Measurements from ENCODE around the gene ITLN2. TPM values are rescaled to one million over a fixed set of nuclear protein-coding genes. Genes with fewer than 3 reads are reported as not detected.

The ITLN2 gene
- total and polyA plus RNA-seq, 2 donors (not counting 3 experiments of a cell fraction or from before 2014, with no cell fraction given) = 0.46 TPM; not detected in 1

DNA sequence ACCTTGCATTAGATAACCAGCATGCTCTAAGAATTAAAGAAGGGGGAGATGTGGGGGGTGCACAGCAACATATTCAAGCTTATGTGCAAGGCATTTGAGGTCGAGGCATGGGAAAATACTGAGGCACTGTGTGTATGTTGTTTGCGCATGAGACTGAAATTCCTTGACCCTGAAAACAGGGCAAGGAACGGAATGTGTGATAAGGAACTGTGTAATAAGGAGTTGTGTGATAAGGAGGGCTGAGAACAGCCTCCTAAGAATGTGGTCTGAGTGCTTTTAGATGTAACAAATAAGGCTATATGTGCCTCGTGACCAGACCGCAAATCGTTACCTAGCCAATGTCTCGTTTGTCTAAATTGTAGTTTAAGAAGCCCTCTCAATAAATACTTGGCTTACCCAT, 43.2 kb downstream of the ITLN2 start:
- no peak overlapping the region for H3K27ac ChIP-seq (ENCODE audit: insufficient read depth, low read depth, low read length)
- H3K36me3 ChIP-seq (ENCODE audit: control insufficient read depth in 2 of 2, extremely low read depth in 1 of 2, insufficient read depth in 2 of 2, low read length in 2 of 2) = no peaks in the 10 kb centered on the region
- CTCF ChIA-PET = no interaction called here
- no peak overlapping the region for H3K4me2 ChIP-seq (ENCODE audit: insufficient read depth, low read length)
- H3K4me3 ChIP-seq (replicated peaks in 1 of 3; ENCODE audit: insufficient read depth in 1 of 3, low read depth in 1 of 3, low read length in 3 of 3) = no peak overlapping the region
- H3K9ac ChIP-seq (replicated peaks; ENCODE audit: extremely low read depth, insufficient read depth, low read length) = no peak overlapping the region
- H3K4me1 ChIP-seq (ENCODE audit: control insufficient read depth, extremely low read depth, insufficient read depth, low read length) = no peaks in the 10 kb centered on the region
- peak; percentile 86 for DNase-seq (ENCODE audit: low read depth, low spot score)
- no peak overlapping the region for H2AFZ ChIP-seq (ENCODE audit: low read depth, low read length)
- no peak for FAIRE-seq
- BruUV-seq (replicated peaks) = no TSS peak
- peaks cover 0 to 2% of the 10 kb centered on the region in 2 experiments for H3K27me3 ChIP-seq (ENCODE audit: control insufficient read depth in 2 of 2, insufficient read depth in 2 of 2, low read length in 2 of 2)
- intact Hi-C loops (cut with micrococcal nuclease) (no loop called here), dilution Hi-C loops (cut with MboI; ENCODE audit: extremely low pct_ligation_motif_present, low sequenced_read_pairs) (no loop called here)
- no peak for TF ChIP-seq POLR2A (IDR thresholded peaks at IDR 0.05; ENCODE audit: low read depth, low read length)
- no peak for TF ChIP-seq FOS (IDR thresholded peaks at IDR 0.05; ENCODE audit: borderline replicate concordance, insufficient read depth, low read length)
- no peak for TF ChIP-seq JUN (IDR thresholded peaks at IDR 0.05; ENCODE audit: borderline replicate concordance, insufficient read depth, insufficient read length, low read depth)
- TF ChIP-seq, protein P1, sequence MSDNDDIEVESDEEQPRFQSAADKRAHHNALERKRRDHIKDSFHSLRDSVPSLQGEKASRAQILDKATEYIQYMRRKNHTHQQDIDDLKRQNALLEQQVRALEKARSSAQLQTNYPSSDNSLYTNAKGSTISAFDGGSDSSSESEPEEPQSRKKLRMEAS (IDR thresholded peaks at IDR 0.05; ENCODE audit: insufficient read depth, insufficient read length) = no peak
- no peak for TF ChIP-seq MYC (IDR thresholded peaks at IDR 0.05; ENCODE audit: low read depth, low read length)
- no peak for TF ChIP-seq POLR2AphosphoS5 (IDR thresholded peaks at IDR 0.05; ENCODE audit: insufficient read depth, low read depth, low read length)
- H3K79me2 ChIP-seq (ENCODE audit: control insufficient read depth, insufficient read depth, low read length) = no peaks in the 10 kb centered on the region
- POLR2A ChIA-PET = no interaction called here
- no peaks in the 10 kb centered on the region for H3K9me1 ChIP-seq (replicated peaks; ENCODE audit: control insufficient read depth, extremely low read depth, insufficient read depth, low read length)
- no peaks in the 10 kb centered on the region for H3K9me3 ChIP-seq (replicated peaks; ENCODE audit: control insufficient read depth, insufficient read depth, low read length)
- H4K20me1 ChIP-seq (replicated peaks; ENCODE audit: control insufficient read depth, extremely low read depth, insufficient read depth, low read length) = no peaks in the 10 kb centered on the region

DNA sequence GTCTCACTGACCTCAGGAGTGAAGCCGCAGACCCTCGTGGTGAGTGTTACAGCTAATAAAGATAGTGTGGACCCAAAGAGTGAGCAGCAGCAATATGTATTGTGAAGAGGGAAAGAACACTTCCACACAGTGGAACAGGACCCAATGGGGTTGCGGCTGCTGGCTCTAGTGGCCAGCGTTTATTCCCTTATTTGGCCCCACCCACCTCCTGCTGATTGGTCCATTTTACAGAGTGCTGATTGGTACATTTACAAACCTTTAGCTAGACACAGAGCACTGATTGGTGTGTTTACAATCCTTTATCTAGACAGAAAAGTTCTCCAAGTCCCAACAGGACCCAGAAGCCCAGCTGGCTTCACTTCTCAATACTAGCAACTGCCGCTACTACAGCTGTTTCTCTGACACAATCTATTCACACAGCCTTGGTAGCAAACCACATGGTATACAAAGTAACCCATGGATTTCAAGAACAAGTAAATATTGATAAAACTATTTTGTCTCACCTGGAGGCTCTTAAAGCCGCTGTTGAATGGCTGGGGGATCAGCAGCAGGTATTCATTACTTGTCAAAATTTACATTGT, 44.3 kb downstream of the ITLN2 start:
- no peak overlapping the region for H3K4me2 ChIP-seq (ENCODE audit: insufficient read depth, low read length)
- intact Hi-C loops (cut with micrococcal nuclease) = no loop called here
- H3K9me3 ChIP-seq (replicated peaks; ENCODE audit: control insufficient read depth, insufficient read depth, low read length) = no peaks in the 10 kb centered on the region
- FAIRE-seq (no peak), DNase-seq (ENCODE audit: low read depth, low spot score) (no peak)
- H3K27me3 ChIP-seq (ENCODE audit: control insufficient read depth in 2 of 2, insufficient read depth in 2 of 2, low read length in 2 of 2) = peaks cover 0 to 2% of the 10 kb centered on the region in 2 experiments
- H3K9me1 ChIP-seq (replicated peaks; ENCODE audit: control insufficient read depth, extremely low read depth, insufficient read depth, low read length) = no peaks in the 10 kb centered on the region
- H3K36me3 ChIP-seq (ENCODE audit: control insufficient read depth in 2 of 2, extremely low read depth in 1 of 2, insufficient read depth in 2 of 2, low read length in 2 of 2) = no peaks in the 10 kb centered on the region
- H3K4me3 ChIP-seq (replicated peaks in 1 of 3; ENCODE audit: insufficient read depth in 1 of 3, low read depth in 1 of 3, low read length in 3 of 3) = no peak overlapping the region
- no peaks in the 10 kb centered on the region for H3K79me2 ChIP-seq (ENCODE audit: control insufficient read depth, insufficient read depth, low read length)
- dilution Hi-C loops (cut with MboI; ENCODE audit: extremely low pct_ligation_motif_present, low sequenced_read_pairs) = no loop called here
- no peak overlapping the region for H2AFZ ChIP-seq (ENCODE audit: low read depth, low read length)
- no TSS peak for BruUV-seq (replicated peaks)
- POLR2A ChIA-PET = no interaction called here
- CTCF ChIA-PET = no interaction called here
- no peak overlapping the region for H3K27ac ChIP-seq (ENCODE audit: insufficient read depth, low read depth, low read length)
- no peaks in the 10 kb centered on the region for H4K20me1 ChIP-seq (replicated peaks; ENCODE audit: control insufficient read depth, extremely low read depth, insufficient read depth, low read length)
- no peaks in the 10 kb centered on the region for H3K4me1 ChIP-seq (ENCODE audit: control insufficient read depth, extremely low read depth, insufficient read depth, low read length)
- H3K9ac ChIP-seq (replicated peaks; ENCODE audit: extremely low read depth, insufficient read depth, low read length) = no peak overlapping the region
- TF ChIP-seq, protein P2, sequence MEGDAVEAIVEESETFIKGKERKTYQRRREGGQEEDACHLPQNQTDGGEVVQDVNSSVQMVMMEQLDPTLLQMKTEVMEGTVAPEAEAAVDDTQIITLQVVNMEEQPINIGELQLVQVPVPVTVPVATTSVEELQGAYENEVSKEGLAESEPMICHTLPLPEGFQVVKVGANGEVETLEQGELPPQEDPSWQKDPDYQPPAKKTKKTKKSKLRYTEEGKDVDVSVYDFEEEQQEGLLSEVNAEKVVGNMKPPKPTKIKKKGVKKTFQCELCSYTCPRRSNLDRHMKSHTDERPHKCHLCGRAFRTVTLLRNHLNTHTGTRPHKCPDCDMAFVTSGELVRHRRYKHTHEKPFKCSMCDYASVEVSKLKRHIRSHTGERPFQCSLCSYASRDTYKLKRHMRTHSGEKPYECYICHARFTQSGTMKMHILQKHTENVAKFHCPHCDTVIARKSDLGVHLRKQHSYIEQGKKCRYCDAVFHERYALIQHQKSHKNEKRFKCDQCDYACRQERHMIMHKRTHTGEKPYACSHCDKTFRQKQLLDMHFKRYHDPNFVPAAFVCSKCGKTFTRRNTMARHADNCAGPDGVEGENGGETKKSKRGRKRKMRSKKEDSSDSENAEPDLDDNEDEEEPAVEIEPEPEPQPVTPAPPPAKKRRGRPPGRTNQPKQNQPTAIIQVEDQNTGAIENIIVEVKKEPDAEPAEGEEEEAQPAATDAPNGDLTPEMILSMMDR (IDR thresholded peaks at IDR 0.05; ENCODE audit: extremely low read depth in 1 of 2, insufficient read depth in 1 of 2, low read depth in 1 of 2, low read length in 2 of 2) = no peak
- no peak for TF ChIP-seq POLR2A (IDR thresholded peaks at IDR 0.05; ENCODE audit: low read depth, low read length)
- TF ChIP-seq JUN (IDR thresholded peaks at IDR 0.05; ENCODE audit: borderline replicate concordance, insufficient read depth, insufficient read length, low read depth) = no peak
- TF ChIP-seq MYC (IDR thresholded peaks at IDR 0.05; ENCODE audit: low read depth, low read length) = no peak
- TF ChIP-seq EZH2 (IDR thresholded peaks at IDR 0.05; ENCODE audit: borderline replicate concordance, low read depth, low read length, severe bottlenecking) = no peak
- TF ChIP-seq POLR2AphosphoS5 (IDR thresholded peaks at IDR 0.05; ENCODE audit: insufficient read depth, low read depth, low read length) = no peak
- TF ChIP-seq FOS (IDR thresholded peaks at IDR 0.05; ENCODE audit: borderline replicate concordance, insufficient read depth, low read length) = no peak
- no peak for TF ChIP-seq GATA2 (IDR thresholded peaks at IDR 0.05; ENCODE audit: insufficient read depth, insufficient read length, low read depth, low read length)
- TF ChIP-seq, protein P1 (IDR thresholded peaks at IDR 0.05; ENCODE audit: insufficient read depth, insufficient read length) = no peak
